MM.1S (cell line): ENCODE results near the gene DIP2C.

Experiments used
- EZH2 ChIP-seq: fragments of 300-600 bp; sonication (generic); optimal IDR thresholded peaks from 2 replicates; pipeline ENCODE3; 2017; ENCODE audit warnings: low read depth, mild to moderate bottlenecking, antibody characterized with exemption, low read length, mixed read lengths
- EZH2phosphoT487 ChIP-seq: fragments of 300-600 bp; sonication (generic); IDR thresholded peaks from 2 replicates; pipeline ENCODE4 v1.6.1; 2018; ENCODE audit warnings: antibody characterized with exemption, low read length
- TF ChIP-seq, protein P1 (sequence below): fragments of 300-600 bp; sonication (generic); IDR thresholded peaks from 2 replicates; pipeline ENCODE4 v1.5.1; 2016; ENCODE audit warnings: antibody characterized with exemption, low read length, mixed read lengths

DNA sequence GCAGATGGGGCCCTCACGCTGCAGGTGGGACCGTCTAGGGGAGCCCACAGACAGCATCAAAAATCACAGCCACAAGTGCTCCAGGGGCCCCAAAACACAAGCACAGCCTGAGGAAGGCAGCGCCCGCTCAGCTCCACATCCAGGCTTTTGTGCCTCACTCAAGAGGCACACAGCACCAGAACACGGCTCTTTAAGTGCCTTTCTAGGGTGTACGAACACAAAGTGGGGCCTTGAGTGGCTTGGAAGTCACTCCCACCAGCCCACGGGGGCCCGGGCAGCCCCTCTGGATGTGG, 65.2 kb downstream of the DIP2C start:
- TF ChIP-seq, protein P1, sequence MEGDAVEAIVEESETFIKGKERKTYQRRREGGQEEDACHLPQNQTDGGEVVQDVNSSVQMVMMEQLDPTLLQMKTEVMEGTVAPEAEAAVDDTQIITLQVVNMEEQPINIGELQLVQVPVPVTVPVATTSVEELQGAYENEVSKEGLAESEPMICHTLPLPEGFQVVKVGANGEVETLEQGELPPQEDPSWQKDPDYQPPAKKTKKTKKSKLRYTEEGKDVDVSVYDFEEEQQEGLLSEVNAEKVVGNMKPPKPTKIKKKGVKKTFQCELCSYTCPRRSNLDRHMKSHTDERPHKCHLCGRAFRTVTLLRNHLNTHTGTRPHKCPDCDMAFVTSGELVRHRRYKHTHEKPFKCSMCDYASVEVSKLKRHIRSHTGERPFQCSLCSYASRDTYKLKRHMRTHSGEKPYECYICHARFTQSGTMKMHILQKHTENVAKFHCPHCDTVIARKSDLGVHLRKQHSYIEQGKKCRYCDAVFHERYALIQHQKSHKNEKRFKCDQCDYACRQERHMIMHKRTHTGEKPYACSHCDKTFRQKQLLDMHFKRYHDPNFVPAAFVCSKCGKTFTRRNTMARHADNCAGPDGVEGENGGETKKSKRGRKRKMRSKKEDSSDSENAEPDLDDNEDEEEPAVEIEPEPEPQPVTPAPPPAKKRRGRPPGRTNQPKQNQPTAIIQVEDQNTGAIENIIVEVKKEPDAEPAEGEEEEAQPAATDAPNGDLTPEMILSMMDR = no peak
- TF ChIP-seq EZH2 = no peak
- no peak for TF ChIP-seq EZH2phosphoT487
